HG03342 (cell line): Measurements from ENCODE around the gene ATP6V1G1.

ENCODE experiments used
- ATAC-seq: cut with Tn5 transposase; IDR thresholded peaks from one replicate; pipeline ENCODE4 v1.9.1; 2021; ENCODE audit warnings: mild to moderate bottlenecking, moderate library complexity; ENCODE audit not compliant: unreplicated experiment

The ATP6V1G1 gene

GRCh38 chr9:114587345-114588202 lies at the start of gene ATP6V1G1:
ATP6V1G1 (plus strand) TSS chr9:114587769; CDS start chr9:114587839, 70 bp downstream.
- peak; percentile 92 for ATAC-seq

- ATAC-seq: no peak
Measured at GRCh38 chr9:114538241-114538640, 49.3 kb upstream of the ATP6V1G1 start.

GRCh38 chr9:114539701-114540380 lies 47.7 kb upstream of the ATP6V1G1 start:
- no peak for ATAC-seq

- no peak for ATAC-seq
Measured at GRCh38 chr9:114545055-114545454, 42.5 kb upstream of the ATP6V1G1 start.

- no peak for ATAC-seq
Measured at GRCh38 chr9:114546851-114547250, 40.7 kb upstream of the ATP6V1G1 start.

GRCh38 chr9:114549697-114550330 lies 37.8 kb upstream of the ATP6V1G1 start:
- no peak for ATAC-seq

GRCh38 chr9:114551750-114552685 lies 35.6 kb upstream of the ATP6V1G1 start:
- ATAC-seq: no peak

GRCh38 chr9:114552706-114553105 lies 34.9 kb upstream of the ATP6V1G1 start:
- ATAC-seq: no peak

GRCh38 chr9:114553202-114553601 lies 34.4 kb upstream of the ATP6V1G1 start:
- ATAC-seq: no peak

GRCh38 chr9:114555696-114556095 lies 31.9 kb upstream of the ATP6V1G1 start:
- ATAC-seq: no peak

GRCh38 chr9:114558027-114558675 lies 29.4 kb upstream of the ATP6V1G1 start:
- ATAC-seq: no peak

- ATAC-seq: no peak
Measured at GRCh38 chr9:114559830-114560513, 27.6 kb upstream of the ATP6V1G1 start.

- ATAC-seq: no peak
Measured at GRCh38 chr9:114560956-114561355, 26.6 kb upstream of the ATP6V1G1 start.

GRCh38 chr9:114561771-114562170 lies 25.8 kb upstream of the ATP6V1G1 start:
- no peak for ATAC-seq

- ATAC-seq: no peak
Measured at GRCh38 chr9:114565204-114565603, 22.4 kb upstream of the ATP6V1G1 start.

GRCh38 chr9:114570742-114571141 lies 16.8 kb upstream of the ATP6V1G1 start:
- no peak for ATAC-seq

GRCh38 chr9:114571391-114571790 lies 16.2 kb upstream of the ATP6V1G1 start:
- no peak for ATAC-seq

GRCh38 chr9:114572199-114572598 lies 15.4 kb upstream of the ATP6V1G1 start:
- ATAC-seq: no peak

- ATAC-seq: no peak
Measured at GRCh38 chr9:114574438-114574837, 13.1 kb upstream of the ATP6V1G1 start.
